HG02981 (cell line): ENCODE measurements around the gene STK11.
A peak's percentile ranks its signal among the peaks of the same experiment; 100 is the strongest.

Experiments used
- ATAC-seq: cut with Tn5 transposase; IDR thresholded peaks from one replicate; pipeline ENCODE4 v1.9.1; 2021; ENCODE audit warnings: mild to moderate bottlenecking, moderate library complexity; ENCODE audit not compliant: unreplicated experiment

STK11 gene

GRCh38 chr19:1249990-1250436 is 44.4 kb downstream of the STK11 start:
- ATAC-seq: no peak

GRCh38 chr19:1250437-1251260 is 45.1 kb downstream of the STK11 start:
- no peak for ATAC-seq

- ATAC-seq: no peak
Measured at GRCh38 chr19:1251330-1252220, 46.0 kb downstream of the STK11 start.

DNA sequence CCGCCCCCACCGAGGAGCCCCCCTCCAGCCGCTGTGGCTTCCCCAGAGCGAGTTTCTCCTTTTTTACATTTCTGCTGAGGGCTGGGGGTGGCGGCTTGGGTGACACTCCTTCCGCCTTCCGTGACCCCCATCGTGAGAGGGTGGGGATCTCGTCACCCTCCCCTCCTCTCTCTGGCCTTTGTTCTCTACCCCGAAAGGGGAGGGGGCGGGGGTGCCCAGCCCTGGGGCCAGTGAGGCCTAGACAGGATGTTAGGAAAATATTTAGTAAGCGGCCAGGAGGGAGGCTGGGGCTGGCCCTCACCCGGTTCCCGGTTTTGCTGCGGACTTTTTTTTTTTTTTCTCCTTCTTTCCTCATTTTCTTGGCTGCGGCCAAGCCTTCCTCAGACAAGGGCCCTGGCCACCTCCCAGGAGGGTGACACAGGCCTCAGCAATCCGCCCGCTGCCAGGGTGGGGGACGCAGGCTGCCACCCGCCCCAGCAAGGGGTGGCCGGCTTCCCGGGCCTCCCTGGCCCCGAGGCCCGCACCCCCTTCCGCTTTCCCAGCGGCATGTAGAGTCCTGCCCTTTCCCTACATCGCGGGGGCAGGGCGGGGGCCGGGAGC is 46.7 kb downstream of the STK11 start:
- no peak for ATAC-seq

DNA sequence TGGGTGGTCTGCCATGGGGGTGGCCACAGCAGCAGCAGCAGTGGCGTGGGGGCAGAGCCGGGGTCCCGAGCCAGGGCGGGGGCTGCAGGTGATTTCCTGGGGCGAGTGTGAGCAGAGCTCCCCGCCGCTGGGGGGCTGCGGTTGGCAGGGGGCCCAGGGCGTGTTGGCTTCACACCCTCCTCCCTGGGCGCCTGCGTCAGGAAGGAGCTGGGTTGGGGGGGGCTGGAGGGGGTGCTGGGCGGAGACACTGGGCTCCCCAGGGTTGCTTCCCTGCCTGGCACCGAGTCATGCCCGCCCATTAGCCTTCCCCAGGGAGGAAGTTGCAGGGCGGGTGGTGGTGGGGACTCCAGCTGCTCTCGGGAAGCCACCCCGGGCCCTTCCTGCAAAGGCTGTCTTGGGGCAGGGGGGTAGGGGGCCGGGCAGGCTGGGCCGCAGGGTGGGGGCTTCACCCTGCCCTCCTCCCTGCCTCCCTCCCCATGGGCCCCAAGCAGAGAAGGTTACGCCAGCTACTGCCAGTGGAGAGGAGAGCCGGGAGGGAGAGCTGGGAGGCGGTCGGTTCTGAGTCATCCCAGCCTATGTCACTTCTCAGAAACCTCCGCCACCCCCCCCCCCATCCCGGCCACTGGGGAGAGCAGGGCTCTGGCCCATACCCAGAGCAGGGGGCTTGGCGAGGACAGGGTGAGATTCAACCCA is 47.4 kb downstream of the STK11 start:
- ATAC-seq: no peak

DNA sequence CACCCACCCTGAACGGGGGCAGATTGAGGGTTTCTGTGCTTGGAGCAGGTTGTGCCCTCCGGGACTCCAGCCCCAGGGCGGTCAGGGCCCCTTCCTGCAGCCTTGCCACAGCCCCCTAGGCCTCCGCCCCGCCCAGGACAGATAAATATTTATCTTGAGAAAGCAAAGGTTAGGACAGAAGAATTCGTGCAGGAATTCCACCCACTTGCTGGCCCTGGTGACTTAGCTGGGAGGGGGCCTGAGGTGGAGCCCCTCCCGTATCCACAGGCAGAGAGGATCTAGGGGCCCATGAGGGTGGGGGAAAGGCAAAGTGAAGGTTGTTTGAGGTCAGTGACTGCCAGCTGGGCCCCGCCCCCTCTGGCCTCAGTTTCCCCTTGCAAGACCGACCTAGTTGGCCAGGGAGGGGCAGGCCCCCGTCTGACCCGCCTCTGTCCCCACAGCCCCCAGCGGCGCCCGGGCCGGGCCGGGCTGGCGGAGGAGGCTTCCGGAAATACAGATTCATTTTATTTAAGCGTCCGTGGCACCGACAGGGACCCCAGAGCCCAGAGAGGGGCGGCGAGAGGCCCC is 48.0 kb downstream of the STK11 start:
- no peak for ATAC-seq

DNA sequence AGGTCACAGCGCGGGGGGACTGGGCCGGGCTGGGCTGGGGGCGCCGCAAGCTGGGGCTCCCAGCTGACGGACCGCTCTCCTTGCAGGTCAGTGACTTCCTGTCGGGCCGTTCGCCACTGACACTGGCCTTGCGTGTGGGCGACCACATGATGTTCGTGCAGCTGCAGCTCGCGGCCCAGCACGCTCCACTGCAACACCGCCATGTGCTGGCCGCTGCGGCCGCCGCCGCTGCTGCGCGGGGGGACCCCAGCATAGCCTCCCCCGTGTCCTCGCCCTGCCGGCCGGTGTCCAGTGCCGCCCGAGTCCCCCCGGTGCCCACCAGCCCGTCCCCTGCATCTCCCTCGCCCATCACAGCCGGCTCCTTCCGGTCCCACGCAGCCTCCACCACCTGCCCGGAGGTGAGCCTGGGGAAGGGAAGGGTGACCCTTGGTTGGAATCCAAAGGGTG is 48.5 kb downstream of the STK11 start:
- no peak for ATAC-seq

DNA sequence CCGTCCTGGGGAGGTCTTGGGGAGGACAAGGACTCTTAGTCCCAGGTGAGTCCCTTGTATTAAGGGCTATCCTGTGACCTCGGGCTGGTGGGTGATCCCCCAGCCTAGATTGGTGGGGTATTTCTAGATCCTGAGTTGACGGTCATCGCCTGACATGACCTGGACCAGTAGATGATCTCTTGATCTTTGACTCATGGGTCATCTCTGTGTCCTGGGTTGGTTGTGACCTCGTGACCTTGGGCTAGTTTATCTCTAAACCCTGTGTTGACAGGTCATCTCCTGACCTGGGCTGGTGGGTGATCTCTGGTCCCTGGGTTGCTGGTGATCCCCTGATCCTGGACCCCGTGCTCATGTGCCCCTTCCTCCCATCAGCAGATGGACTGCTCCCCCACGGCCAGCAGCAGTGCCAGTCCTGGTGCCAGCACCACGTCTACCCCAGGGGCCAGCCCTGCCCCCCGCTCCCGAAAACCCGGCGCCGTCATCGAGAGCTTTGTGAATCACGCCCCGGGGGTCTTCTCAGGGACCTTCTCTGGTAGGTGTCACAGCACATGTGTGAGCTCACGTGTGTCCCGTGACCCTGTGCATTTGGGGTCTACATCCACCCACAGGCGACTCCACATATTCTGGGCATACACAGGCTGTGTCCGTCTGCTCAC is 49.1 kb downstream of the STK11 start:
- ATAC-seq: no peak

GRCh38 chr19:1255186-1256161 is 49.9 kb downstream of the STK11 start:
- no peak for ATAC-seq

DNA sequence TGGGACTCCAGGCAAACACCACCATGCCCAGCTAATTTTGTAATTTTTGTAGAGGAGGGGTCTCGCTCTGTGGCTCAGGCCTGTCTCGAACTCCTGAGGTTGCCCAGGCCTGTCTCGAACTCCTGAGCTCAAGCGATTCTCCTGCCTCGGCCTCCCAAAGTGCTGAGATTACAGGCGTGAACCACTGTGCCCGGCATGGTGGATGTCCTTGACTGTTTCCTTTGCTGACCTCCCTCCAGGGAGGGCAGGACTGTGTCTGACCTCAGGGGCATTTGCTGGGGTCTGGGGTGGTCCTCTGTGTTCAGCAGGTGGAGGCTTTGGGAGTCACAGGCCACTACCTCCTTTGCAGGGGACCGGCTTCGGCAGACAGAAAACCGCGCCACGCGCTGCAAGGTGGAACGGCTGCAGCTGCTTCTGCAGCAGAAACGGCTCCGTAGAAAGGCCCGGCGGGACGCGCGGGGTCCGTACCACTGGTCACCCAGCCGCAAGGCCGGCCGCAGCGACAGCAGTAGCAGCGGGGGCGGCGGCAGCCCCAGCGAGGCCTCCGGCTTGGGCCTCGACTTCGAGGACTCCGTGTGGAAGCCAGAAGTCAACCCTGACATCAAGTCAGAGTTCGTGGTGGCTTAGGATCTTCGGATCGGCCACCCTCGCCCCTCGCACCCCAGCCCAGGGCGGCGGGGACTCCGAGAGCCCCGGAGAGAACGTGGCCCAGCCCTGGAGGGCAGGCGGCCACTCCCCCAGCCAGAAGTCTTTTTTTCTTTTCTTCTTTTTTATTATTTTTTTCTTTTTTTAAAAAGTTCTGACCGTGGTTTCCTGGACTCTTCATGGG is 51.3 kb downstream of the STK11 start:
- no peak for ATAC-seq

DNA sequence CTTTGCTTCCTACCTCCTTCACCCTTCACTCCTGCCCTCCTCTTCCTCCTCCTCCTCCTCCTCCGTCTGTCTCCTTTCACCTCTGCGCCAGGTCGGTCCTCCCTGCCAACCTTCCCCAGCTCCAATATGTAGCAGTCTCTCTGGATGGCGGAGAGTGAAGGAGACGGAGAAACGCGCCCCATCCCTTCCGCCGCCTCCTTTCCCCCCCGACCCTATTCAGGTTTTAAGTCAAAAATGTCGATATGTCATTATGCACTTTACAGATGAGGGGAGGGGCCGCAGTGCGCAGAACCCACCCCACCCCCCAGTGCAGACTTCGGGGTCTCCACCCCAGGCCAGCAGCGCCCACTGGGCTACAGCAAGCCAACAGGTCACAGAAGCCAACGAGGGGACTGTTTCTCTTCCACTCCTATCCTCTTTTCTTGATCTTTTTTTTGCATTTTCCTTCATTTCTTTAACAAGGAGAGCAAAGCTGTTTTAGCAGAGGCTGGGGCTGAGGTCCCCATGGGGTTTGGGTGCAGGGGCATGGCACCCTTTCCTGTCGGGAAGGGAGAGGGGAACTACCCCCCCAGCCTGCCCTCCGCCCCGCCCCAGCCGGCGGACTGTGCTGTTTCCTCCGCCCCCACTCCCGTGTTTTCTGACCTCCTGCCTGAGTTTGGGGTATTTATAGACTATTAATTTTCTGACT is 52.0 kb downstream of the STK11 start:
- no peak for ATAC-seq

DNA sequence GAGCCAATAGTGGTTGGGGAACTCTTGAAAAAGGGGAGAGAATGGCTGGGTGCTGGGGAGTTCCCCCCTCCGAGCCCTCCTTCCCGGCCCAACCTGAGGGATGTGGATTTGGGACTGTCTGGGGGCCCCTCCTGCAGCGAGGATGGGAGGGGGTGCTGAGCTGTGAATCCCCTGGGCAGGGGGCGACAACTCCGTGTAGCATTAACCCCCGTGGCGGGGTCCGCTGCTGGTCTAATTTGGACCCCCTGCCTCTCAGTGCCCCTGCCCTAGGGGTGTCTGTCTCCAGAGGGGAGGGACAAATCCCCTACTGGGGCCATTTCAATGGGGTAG is 52.5 kb downstream of the STK11 start:
- ATAC-seq: no peak

GRCh38 chr19:1258707-1259205 is 53.2 kb downstream of the STK11 start:
- ATAC-seq: no peak

GRCh38 chr19:1259206-1259875 is 53.8 kb downstream of the STK11 start:
- ATAC-seq: no peak

DNA sequence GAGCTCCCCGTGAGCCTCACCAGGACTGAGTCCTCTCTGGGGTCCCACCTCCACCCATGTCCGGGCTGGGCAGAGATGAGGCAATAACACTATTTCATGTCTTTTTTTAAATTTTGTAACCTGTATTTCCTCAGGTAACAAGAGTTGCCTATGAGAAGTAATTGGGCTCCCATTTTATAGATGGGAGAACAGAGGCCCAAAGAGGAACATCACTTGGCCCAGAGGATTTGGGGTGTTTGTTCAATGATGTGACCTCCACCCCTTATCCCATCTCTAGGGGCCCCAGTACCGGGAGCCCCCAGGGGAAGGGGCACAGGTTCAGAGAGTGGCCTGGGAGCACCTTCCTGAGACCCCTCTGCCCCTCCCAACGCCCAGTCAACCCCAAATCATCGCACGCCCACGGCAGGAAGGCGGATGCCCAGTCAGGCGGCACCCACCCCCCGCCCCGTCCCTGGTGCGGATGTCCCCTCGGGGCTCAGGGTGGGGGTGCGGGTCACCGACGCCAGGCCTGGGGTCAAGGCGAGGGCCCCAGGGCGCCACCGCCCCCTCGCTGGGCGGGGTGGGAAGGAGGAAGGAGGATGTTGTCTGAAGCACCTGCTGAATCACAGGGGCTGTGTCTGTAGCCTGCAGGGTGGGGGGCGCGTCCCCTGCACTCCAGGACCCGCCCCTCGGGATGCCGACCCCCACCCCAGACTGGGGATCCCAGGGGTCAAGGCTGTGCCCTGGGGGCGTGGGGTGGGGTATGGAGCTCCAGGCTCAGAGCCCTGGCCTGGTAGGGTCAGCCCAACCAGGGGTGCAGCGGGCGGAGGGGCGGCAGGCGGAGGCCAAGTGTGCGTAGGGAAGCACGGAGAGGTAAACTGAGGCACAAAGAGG is 54.5 kb downstream of the STK11 start:
- ATAC-seq: peak; percentile 9
